HepG2 (cell line): ENCODE results near the gene POLE4. TPM values are rescaled to one million over a fixed set of nuclear protein-coding genes. Genes with fewer than 3 reads are reported as not detected.

Experiments used
- ATAC-seq: fragments of 200-7000 bp; cut with Tn5 transposase; 3 replicates; pipeline ENCODE4 v1.9.1; 2020; ENCODE audit warnings: mild to moderate bottlenecking, moderate library complexity
- BruUV-seq: library from RNA; stranded (reverse); fragments of 400-500 nt; replicated peaks from 2 replicates; lab custom pipeline; 2021; lab: Mats Ljungman, UMichigan
- CTCF ChIA-PET: fragments of 300-600 bp; formaldehyde crosslinking; extraction: SDS; loops from one replicate; lab custom pipeline; 2021; ENCODE audit warnings: low total read pairs, inconsistent platforms, low intra/inter-chr PET ratio; lab: Yijun Ruan, JAX
- POLR2A ChIA-PET: fragments of 350-600 bp; sonication (Branson Sonifier 250); formaldehyde crosslinking; loops from one replicate; lab custom pipeline; 2020; ENCODE audit warnings: antibody characterized with exemption, inconsistent platforms; lab: Yijun Ruan, JAX
- DNase-seq: peaks from one replicate; pipeline ENCODE4 v3.0.0-alpha.2; 2015; ENCODE audit warnings: low spot score
- FAIRE-seq: peaks from 3 replicates; lab custom pipeline; 2011; peaks lifted over from hg19 to GRCh38; lab: Jason Lieb, UNC
- H2AFZ ChIP-seq: one replicate; pipeline ENCODE4 v1.6.1; 2011; ENCODE audit warnings: low read length, inconsistent platforms
- H3K27ac ChIP-seq: fragments of 300-600 bp; 3 replicates; pipeline ENCODE4 v1.8.0; 2011; ENCODE audit warnings: mixed run types, mild to moderate bottlenecking, mixed read lengths, low read length, inconsistent platforms; ENCODE audit not compliant: insufficient read depth; ENCODE audit errors: extremely low read length
- H3K27me3 ChIP-seq, 2 experiments: fragments of 200-600 bp in 1 of 2; 2 replicates in 1 of 2; 3 replicates in 1 of 2; pipeline versions ENCODE4 v1.6.0 to v1.8.0; 2011; ENCODE audit warnings: low read length in 2 of 2, mild to moderate bottlenecking in 2 of 2, moderate library complexity in 2 of 2, inconsistent platforms in 1 of 2; ENCODE audit not compliant: insufficient read depth in 2 of 2, control insufficient read depth in 1 of 2
- H3K36me3 ChIP-seq, 2 experiments: fragments of 200-600 bp in 1 of 2; replicated peaks in 1 of 2; 2 replicates in 1 of 2; 3 replicates in 1 of 2; pipeline versions ENCODE4 v1.5.1 to v1.8.0; 2011; ENCODE audit warnings: low read length in 2 of 2, inconsistent platforms in 1 of 2; ENCODE audit not compliant: insufficient read depth in 2 of 2, control insufficient read depth in 1 of 2
- H3K4me1 ChIP-seq: 2 replicates; pipeline ENCODE4 v1.5.1; 2012; ENCODE audit warnings: low read length, inconsistent platforms; ENCODE audit not compliant: insufficient read depth
- H3K4me2 ChIP-seq: 2 replicates; pipeline ENCODE4 v1.6.0; 2011; ENCODE audit warnings: low read depth, low read length, inconsistent platforms
- H3K4me3 ChIP-seq, 3 experiments: fragments of 200-600 bp in 1 of 3; sonication (generic), shearing (Covaris generic) in 1 of 3; replicated peaks in 1 of 3; 2 replicates each; pipeline ENCODE4 v1.5.1; 2011 to 2016; ENCODE audit warnings: low read length in 3 of 3, inconsistent platforms in 2 of 3, low read depth in 2 of 3, mild to moderate bottlenecking in 2 of 3, control low read depth in 1 of 3, mixed read lengths in 1 of 3; ENCODE audit not compliant: insufficient read depth in 1 of 3
- H3K79me2 ChIP-seq: one replicate; pipeline ENCODE4 v1.6.1; 2011; ENCODE audit warnings: low read length, inconsistent platforms; ENCODE audit not compliant: insufficient read depth
- H3K9ac ChIP-seq: 2 replicates; pipeline ENCODE4 v1.6.0; 2011; ENCODE audit warnings: mild to moderate bottlenecking, low read depth, low read length, inconsistent platforms; ENCODE audit not compliant: insufficient read depth
- H3K9me3 ChIP-seq: 2 replicates; pipeline ENCODE4 v1.5.1; 2012; ENCODE audit warnings: mild to moderate bottlenecking, low read length
- H4K20me1 ChIP-seq: 2 replicates; pipeline ENCODE4 v1.6.0; 2011; ENCODE audit warnings: inconsistent platforms, mild to moderate bottlenecking, low read length, moderate library complexity; ENCODE audit not compliant: insufficient read depth
- CSRNP1 ChIP-seq: sonication (generic); formaldehyde crosslinking; IDR thresholded peaks from 2 replicates; pipeline ENCODE4 v1.8.1; 2023; ENCODE audit warnings: mild to moderate bottlenecking, missing genetic modification reagents
- EHMT2 ChIP-seq: fragments of 200-600 bp; sonication (generic); IDR thresholded peaks from 2 replicates; pipeline ENCODE4 v1.7.0; 2017; ENCODE audit warnings: antibody characterized with exemption, low read depth, low read length, borderline replicate concordance
- POGZ ChIP-seq: sonication (generic); formaldehyde crosslinking; IDR thresholded peaks from 2 replicates; pipeline ENCODE4 v1.4.0; 2020; ENCODE audit warnings: mild to moderate bottlenecking, missing genetic modification reagents
- PRPF4 ChIP-seq: fragments of 200-400 bp; formaldehyde crosslinking; IDR thresholded peaks from 2 replicates; pipeline ENCODE4 v1.6.1; 2016; ENCODE audit warnings: low read length, low read depth; ENCODE audit not compliant: poor library complexity, severe bottlenecking
- SRF ChIP-seq: IDR thresholded peaks from 2 replicates; pipeline ENCODE4 v1.6.1; 2011; ENCODE audit warnings: mild to moderate bottlenecking, low read depth, low read length, moderate library complexity
- SUZ12 ChIP-seq: fragments of 150-350 bp; IDR thresholded peaks from 2 replicates; pipeline ENCODE4 v1.6.1; 2014; ENCODE audit warnings: low read depth, low read length
- TEAD3 ChIP-seq: optimal IDR thresholded peaks from 2 replicates; pipeline ENCODE3; 2016; ENCODE audit warnings: borderline replicate concordance
- ZEB1 ChIP-seq: IDR thresholded peaks from 2 replicates; pipeline ENCODE4 v1.6.1; 2012; ENCODE audit warnings: mild to moderate bottlenecking, low read depth, inconsistent platforms; ENCODE audit not compliant: insufficient replicate concordance
- ZNF441 ChIP-seq: sonication (generic); formaldehyde crosslinking; IDR thresholded peaks from 2 replicates; pipeline ENCODE4 v1.7.0; 2021; ENCODE audit warnings: missing genetic modification reagents, borderline replicate concordance
- ZNF749 ChIP-seq: sonication (generic); formaldehyde crosslinking; IDR thresholded peaks from 2 replicates; pipeline ENCODE4 v1.8.0; 2022; ENCODE audit warnings: mild to moderate bottlenecking, missing genetic modification reagents, moderate library complexity, borderline replicate concordance
- WGBS: methylation state at CpG from one replicate; pipeline ENCODE4 v1.1.6; 2017; ENCODE audit warnings: low lambda C conversion rate; 5-methylcytosine and 5-hydroxymethylcytosine counted together
- in situ Hi-C: cut with HindIII; loops from 2 replicates; pipeline ENCODE4 v1.10.0; 2017; ENCODE audit warnings: low pct_unique_long_range_greater_than_20kb; ENCODE audit not compliant: extremely low pct_ligation_motif_present
- intact Hi-C: fragments of 100-400 bp; cut with micrococcal nuclease; formaldehyde crosslinking; loops from one replicate; pipeline ENCODE4 v1.10.0; 2022; ENCODE audit not compliant: unreplicated experiment
- polyA plus RNA-seq, 8 experiments: library from polyadenylated mRNA; depleted of rRNA in 3 of 8; stranded (reverse) in 7 of 8; unstranded in 1 of 8; fragments of >200 nt; fragmentation: Illumina TruSeq in 4 of 8; extraction: Trizol in 4 of 8; gene quantifications; 2 replicates each; pipeline versions ENCODE4 v1.2.1 to v1.2.3, GENCODE V29; 2011 to 2016; ENCODE audit warnings: low read depth in 4 of 8, missing spikeins in 1 of 8, mixed read lengths in 1 of 8; ENCODE audit not compliant: insufficient read depth in 1 of 8
- total RNA-seq, 5 experiments: library from RNA; depleted of rRNA; stranded (reverse); fragments of >200 nt; fragmentation: Illumina TruSeq; extraction: Trizol; gene quantifications; 2 replicates each; pipeline ENCODE4 v1.2.3, GENCODE V29; 2016; ENCODE audit warnings: low read depth in 1 of 5

Gene POLE4
- total and polyA plus RNA-seq, 2 of the 13 experiments (the other 11 are each of a cell fraction or from before 2014, with no cell fraction given), result 106 to 116 TPM

DNA sequence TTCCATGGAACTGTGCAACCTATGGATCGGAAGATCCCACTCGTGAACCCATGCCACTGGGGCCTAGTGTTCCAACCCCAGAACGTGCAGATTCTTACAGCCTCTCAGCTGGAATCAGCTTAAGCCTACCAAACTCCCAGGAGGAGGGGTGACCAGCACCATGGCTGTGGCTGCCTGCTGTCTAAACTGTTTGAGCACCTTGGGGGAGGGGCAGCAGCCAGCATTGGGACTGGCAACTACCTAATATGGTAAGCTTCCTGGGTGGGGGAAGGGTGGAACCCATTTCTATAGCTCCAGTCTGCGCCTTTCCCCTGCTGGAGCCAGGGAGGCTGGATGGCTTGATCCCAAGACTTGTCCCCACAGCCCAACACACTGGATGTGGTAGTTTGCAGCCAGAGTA is 10.7 kb upstream of the POLE4 start (continued):
- TF ChIP-seq ZNF749 (CRISPR knock-in tag) (no peak), POGZ (0 out of 2 replicates have a peak, but pooled peaks have one; percentile 44), SRF (peak; percentile 96), PRPF4 (peak; percentile 48), TEAD3 (CRISPR knock-in tag) (peak; percentile 30)
- TF ChIP-seq, all 625 proteins: peak for 13

DNA sequence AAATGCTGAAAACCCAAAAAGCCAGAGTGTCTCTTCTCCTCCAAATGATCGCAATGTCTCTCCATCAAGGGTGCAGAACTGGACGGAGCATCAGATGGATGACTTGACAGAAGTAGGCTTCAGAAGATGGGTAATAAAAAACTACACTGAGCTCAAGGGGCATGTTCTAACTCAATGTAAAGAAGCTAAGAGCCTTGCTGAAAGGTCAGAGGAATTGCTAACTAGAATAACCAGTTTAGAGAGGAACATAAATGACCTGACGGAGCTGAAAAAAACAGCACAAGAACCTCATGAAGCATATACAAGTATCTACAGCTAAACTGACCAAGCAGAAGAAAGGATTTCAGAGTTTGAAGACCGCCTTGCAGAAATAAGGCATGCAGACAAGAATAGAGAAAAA is 9.7 kb upstream of the POLE4 start:
- no peak for FAIRE-seq
- ChIA-PET CTCF (no interaction called here), POLR2A (no interaction called here)
- H4K20me1 ChIP-seq, result no peaks in the 10 kb centered on the region
- WGBS, result 96% methylated on average over 4 of the region's 4 CpGs
- no TSS peak for BruUV-seq
- H3K9ac ChIP-seq, result no peak overlapping the region
- peaks cover 63% of the 10 kb centered on the region for H3K4me1 ChIP-seq
- no peaks in the 10 kb centered on the region for H3K9me3 ChIP-seq
- intact Hi-C loops, result no loop called here
- no peak overlapping the region for H3K4me3 ChIP-seq
- no peak for ATAC-seq
- in situ Hi-C loops, result no loop called here
- H3K27me3 ChIP-seq, result no peaks in the 10 kb centered on the region
- H3K79me2 ChIP-seq, result peaks cover 58% of the 10 kb centered on the region
- no peak overlapping the region for H3K4me2 ChIP-seq
- H3K27ac ChIP-seq, result no peak overlapping the region
- H2AFZ ChIP-seq, result no peak overlapping the region
- DNase-seq, result no peak
- H3K36me3 ChIP-seq, result peaks cover 3 to 4% of the 10 kb centered on the region in 2 experiments; a peak in 3 of 5 replicates
- TF ChIP-seq ZNF441 (CRISPR knock-in tag) (no peak), EHMT2 (no peak), CSRNP1 (CRISPR knock-in tag) (no peak), ZEB1 (no peak), SUZ12 (no peak)
